ENCODE data around the gene GOT1.

DNA sequence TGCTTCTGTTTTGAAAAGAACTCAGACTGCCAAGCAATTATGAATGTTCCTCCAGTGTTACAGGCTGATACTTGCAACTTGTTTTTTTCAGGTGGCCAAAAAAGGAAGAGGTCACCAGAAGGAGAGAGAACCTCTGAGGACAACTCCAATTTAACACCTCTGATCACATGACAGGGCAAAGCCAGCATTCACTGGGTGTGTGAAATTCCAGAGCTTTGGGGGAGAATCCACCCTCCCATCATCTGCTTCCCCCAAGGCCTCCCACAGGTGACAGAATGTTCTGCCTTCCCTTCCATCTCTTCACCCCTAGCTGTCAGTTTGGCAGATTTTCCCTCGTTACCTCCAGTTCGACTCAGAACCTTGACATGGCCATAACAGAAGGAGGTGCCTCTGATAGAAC is 39.1 kb downstream of the GOT1 start:
- TF ChIP-seq, protein P1, sequence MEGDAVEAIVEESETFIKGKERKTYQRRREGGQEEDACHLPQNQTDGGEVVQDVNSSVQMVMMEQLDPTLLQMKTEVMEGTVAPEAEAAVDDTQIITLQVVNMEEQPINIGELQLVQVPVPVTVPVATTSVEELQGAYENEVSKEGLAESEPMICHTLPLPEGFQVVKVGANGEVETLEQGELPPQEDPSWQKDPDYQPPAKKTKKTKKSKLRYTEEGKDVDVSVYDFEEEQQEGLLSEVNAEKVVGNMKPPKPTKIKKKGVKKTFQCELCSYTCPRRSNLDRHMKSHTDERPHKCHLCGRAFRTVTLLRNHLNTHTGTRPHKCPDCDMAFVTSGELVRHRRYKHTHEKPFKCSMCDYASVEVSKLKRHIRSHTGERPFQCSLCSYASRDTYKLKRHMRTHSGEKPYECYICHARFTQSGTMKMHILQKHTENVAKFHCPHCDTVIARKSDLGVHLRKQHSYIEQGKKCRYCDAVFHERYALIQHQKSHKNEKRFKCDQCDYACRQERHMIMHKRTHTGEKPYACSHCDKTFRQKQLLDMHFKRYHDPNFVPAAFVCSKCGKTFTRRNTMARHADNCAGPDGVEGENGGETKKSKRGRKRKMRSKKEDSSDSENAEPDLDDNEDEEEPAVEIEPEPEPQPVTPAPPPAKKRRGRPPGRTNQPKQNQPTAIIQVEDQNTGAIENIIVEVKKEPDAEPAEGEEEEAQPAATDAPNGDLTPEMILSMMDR (conservative IDR thresholded peaks at IDR 0.05; ENCODE audit: low read depth, low read length): no peak
- TF ChIP-seq EZH2 (IDR thresholded peaks at IDR 0.05; ENCODE audit: low read length, unreplicated experiment) (no peak), EZH2phosphoT487 (IDR thresholded peaks at IDR 0.05; ENCODE audit: borderline replicate concordance, low read length) (no peak)
